Natural killer cell (primary cell): Measurements from ENCODE around the gene GBA2. TPM values are rescaled to one million over a fixed set of nuclear protein-coding genes. Genes with fewer than 3 reads are reported as not detected.

Experiments used
- ATAC-seq, 3 donors: fragments of 150-1000 bp in 2 of 3; fragments of 200-7000 bp in 1 of 3; cut with Tn5 transposase; 1 replicate in 1 of 3; 2 replicates in 2 of 3; pipeline ENCODE4 v1.10.0; 2021; ENCODE audit warnings: mild to moderate bottlenecking in 2 of 3, moderate library complexity in 2 of 3
- DNase-seq, 2 donors: peaks; one replicate each; pipeline versions ENCODE4 v3.0.0 to v3.0.0-alpha.2; 2013 to 2021; ENCODE audit warnings: mixed read lengths in 1 of 2
- H3K27ac ChIP-seq: one replicate; pipeline ENCODE4 v1.5.1; 2013; ENCODE audit warnings: mild to moderate bottlenecking, low read length
- H3K27me3 ChIP-seq: one replicate; pipeline ENCODE4 v1.6.1; 2013; ENCODE audit warnings: low read length; ENCODE audit not compliant: control insufficient read depth, insufficient read depth
- H3K36me3 ChIP-seq: one replicate; pipeline ENCODE4 v1.6.1; 2013; ENCODE audit warnings: low read length; ENCODE audit not compliant: control insufficient read depth, insufficient read depth
- H3K4me1 ChIP-seq: one replicate; pipeline ENCODE4 v1.6.1; 2013; ENCODE audit warnings: low read length; ENCODE audit not compliant: control insufficient read depth, insufficient read depth
- H3K4me3 ChIP-seq: one replicate; pipeline ENCODE4 v1.5.1; 2013; ENCODE audit warnings: low read length
- H3K9me3 ChIP-seq: one replicate; pipeline ENCODE4 v1.6.1; 2013; ENCODE audit warnings: low read length; ENCODE audit not compliant: control insufficient read depth, insufficient read depth
- H3K27ac Mint-ChIP-seq, 2 donors: one replicate each; pipeline ENCODE4 v1.8.0; 2022; ENCODE audit warnings: mild to moderate bottlenecking in 2 of 2, mixed read lengths in 2 of 2, moderate library complexity in 1 of 2
- H3K27me3 Mint-ChIP-seq, 2 donors: one replicate each; pipeline ENCODE4 v1.8.0; 2022; ENCODE audit warnings: low read depth in 2 of 2, mixed read lengths in 2 of 2
- H3K36me3 Mint-ChIP-seq: one replicate; pipeline ENCODE4 v1.8.0; 2022; ENCODE audit warnings: mixed read lengths
- H3K4me1 Mint-ChIP-seq, 2 donors: one replicate each; pipeline ENCODE4 v1.8.0; 2022; ENCODE audit warnings: mixed read lengths in 2 of 2
- H3K4me3 Mint-ChIP-seq: one replicate; pipeline ENCODE4 v1.8.0; 2022; ENCODE audit warnings: mild to moderate bottlenecking, moderate library complexity, mixed read lengths
- H3K9me3 Mint-ChIP-seq, 2 donors: one replicate each; pipeline ENCODE4 v1.8.0; 2022; ENCODE audit warnings: mixed read lengths in 2 of 2
- WGBS: methylation state at CpG from one replicate; pipeline ENCODE4 v1.1.7; 2013; ENCODE audit warnings: missing lambda C conversion rate; ENCODE audit not compliant: insufficient coverage; 5-methylcytosine and 5-hydroxymethylcytosine counted together
- intact Hi-C: fragments of 100-400 bp; cut with micrococcal nuclease; formaldehyde crosslinking; loops from one replicate; pipeline ENCODE4 v1.14.2; 2022
- total RNA-seq, 4 donors: library from RNA; stranded (reverse); fragments of 120-200 nt in 1 of 4; gene quantifications; one replicate each; pipeline versions ENCODE4 v1.2.3 to v1.2.4, GENCODE V29; 2013 to 2022
- TF ChIP-seq, protein P1 (sequence below): fragments of 200-600 bp; IDR thresholded peaks from one replicate; pipeline ENCODE4 v1.8.0; 2022; ENCODE audit warnings: antibody characterized with exemption

Gene GBA2
- total RNA-seq, 3 donors from 2014 or later (not counting 1 experiment from before 2014, with no cell fraction given), result 76.4 to 118 (median 101) TPM

DNA sequence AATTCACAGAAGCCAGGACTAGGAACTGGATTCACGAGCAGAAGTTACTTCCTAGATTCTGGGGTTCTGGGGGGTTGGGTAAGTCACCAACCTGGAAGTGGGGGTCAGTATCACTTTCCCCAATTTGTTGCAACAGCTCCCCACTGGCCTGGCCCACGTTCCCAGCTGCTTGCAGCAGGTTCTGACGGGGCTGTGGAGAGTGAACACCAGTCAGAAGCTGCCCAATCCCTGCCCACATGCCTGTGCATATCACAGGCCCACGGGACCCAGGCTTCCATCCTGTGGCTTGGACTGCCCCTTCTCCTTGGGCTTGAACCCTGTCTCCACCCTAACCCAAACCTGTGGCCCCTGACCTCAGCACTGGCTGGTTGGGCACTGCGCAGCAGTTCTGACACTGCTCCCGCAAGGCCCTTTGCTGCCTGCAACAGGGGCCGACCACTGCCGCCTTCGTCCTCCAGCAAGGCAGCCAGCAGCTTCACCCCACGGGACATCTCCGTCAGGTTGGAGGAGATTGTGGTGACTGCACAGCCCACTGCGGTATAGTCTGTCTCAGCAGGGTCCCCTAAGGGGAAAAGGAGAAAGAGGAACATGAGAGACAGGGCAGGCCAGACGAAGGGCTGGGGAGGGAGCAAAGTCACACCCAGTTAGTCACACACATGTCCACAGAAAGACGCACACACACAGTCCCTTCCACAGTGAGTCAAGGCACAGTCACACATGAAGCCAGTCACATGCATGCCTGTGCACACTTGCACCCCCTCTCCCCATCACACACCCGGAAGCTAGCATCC is 30.1 kb downstream of the GBA2 start:
- no peak for DNase-seq
- Histone ChIP-seq H3K4me1 (peaks cover 3% of the 10 kb centered on the region), H3K9me3 (no peaks in the 10 kb centered on the region), H3K36me3 (peaks cover 98% of the 10 kb centered on the region), H3K27me3 (no peaks in the 10 kb centered on the region), H3K4me3 (no peak overlapping the region), H3K27ac (peak overlapping the region; percentile 29)
- no peak for ATAC-seq
- intact Hi-C loops, result no loop called here
- Mint-ChIP-seq H3K4me3 (no peak overlapping the region), H3K27ac (peak overlapping the region in 1 of 2 donors; percentile 63), H3K4me1 (peaks cover 4 to 36% of the 10 kb centered on the region in 2 donors), H3K9me3 (no peaks in the 10 kb centered on the region), H3K36me3 (peaks cover 30% of the 10 kb centered on the region), H3K27me3 (no peaks in the 10 kb centered on the region)
- 75% methylated on average over 15 of the region's 15 CpGs for WGBS
- TF ChIP-seq, protein P1, sequence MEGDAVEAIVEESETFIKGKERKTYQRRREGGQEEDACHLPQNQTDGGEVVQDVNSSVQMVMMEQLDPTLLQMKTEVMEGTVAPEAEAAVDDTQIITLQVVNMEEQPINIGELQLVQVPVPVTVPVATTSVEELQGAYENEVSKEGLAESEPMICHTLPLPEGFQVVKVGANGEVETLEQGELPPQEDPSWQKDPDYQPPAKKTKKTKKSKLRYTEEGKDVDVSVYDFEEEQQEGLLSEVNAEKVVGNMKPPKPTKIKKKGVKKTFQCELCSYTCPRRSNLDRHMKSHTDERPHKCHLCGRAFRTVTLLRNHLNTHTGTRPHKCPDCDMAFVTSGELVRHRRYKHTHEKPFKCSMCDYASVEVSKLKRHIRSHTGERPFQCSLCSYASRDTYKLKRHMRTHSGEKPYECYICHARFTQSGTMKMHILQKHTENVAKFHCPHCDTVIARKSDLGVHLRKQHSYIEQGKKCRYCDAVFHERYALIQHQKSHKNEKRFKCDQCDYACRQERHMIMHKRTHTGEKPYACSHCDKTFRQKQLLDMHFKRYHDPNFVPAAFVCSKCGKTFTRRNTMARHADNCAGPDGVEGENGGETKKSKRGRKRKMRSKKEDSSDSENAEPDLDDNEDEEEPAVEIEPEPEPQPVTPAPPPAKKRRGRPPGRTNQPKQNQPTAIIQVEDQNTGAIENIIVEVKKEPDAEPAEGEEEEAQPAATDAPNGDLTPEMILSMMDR, result no peak

DNA sequence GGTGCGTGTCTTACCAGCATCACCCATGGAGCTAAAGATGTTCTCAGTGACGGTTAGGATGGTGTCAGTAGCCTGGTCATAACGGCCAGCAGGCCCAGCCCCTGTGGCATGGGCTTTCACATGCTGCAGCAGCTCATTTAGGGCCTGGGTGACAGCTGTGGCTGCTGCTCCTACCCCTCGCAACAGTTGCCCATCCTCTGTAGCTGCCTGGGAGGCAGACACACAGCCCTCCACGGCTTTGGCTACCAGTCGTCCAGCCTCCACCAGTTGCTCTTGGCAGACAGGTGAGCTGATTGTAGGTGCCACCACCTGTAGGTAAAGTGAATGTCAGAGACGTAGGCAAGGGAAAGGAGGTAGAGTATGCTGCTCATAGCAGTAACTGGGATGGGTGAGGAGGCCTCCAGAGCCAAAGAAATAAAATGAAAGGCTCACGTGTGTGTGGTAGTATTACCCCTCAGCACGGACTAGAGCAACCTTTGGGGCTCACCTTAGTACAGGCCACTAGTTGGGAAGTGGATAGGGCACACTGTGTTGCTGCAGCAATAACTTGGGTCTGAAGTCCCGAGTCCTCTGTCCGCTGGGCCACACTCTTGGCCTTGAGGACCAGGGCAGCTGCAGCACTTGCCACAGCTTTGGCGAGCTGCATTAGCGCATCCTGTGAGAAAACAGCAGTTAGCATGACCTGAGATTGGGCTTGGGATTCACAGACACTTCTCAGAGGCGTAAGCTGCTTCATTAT is 31.7 kb downstream of the GBA2 start:
- no peak overlapping the region for H3K4me3 ChIP-seq
- no peak for ATAC-seq
- Mint-ChIP-seq H3K4me3 (no peak overlapping the region), H3K36me3 (peaks cover 28% of the 10 kb centered on the region), H3K9me3 (no peaks in the 10 kb centered on the region), H3K27me3 (no peaks in the 10 kb centered on the region), H3K4me1 (peaks cover 4 to 32% of the 10 kb centered on the region in 2 donors), H3K27ac (peak overlapping the region; percentile 50 to 70)
- H3K9me3 ChIP-seq, result no peaks in the 10 kb centered on the region
- no peaks in the 10 kb centered on the region for H3K27me3 ChIP-seq
- H3K27ac ChIP-seq, result no peak overlapping the region
- DNase-seq, result no peak
- WGBS, result 97% methylated on average over 14 of the region's 14 CpGs
- H3K36me3 ChIP-seq, result peaks cover 97% of the 10 kb centered on the region
- TF ChIP-seq, protein P1, result no peak
- peaks cover 3% of the 10 kb centered on the region for H3K4me1 ChIP-seq
- intact Hi-C loops, result no loop called here

- intact Hi-C loops, result no loop called here
- TF ChIP-seq, protein P1, result no peak
- peaks cover 97% of the 10 kb centered on the region for H3K36me3 ChIP-seq
- Mint-ChIP-seq H3K9me3 (no peaks in the 10 kb centered on the region), H3K27ac (peak overlapping the region; percentile 50 to 70), H3K4me1 (peaks cover 0 to 22% of the 10 kb centered on the region in 2 donors), H3K27me3 (no peaks in the 10 kb centered on the region), H3K4me3 (no peak overlapping the region), H3K36me3 (peaks cover 17% of the 10 kb centered on the region)
- ATAC-seq (no peak), DNase-seq (no peak)
- no peaks in the 10 kb centered on the region for H3K9me3 ChIP-seq
- no peaks in the 10 kb centered on the region for H3K27me3 ChIP-seq
- no peak overlapping the region for H3K27ac ChIP-seq
- whole genome bisulfite sequencing, result 87% methylated on average over 4 of the region's 4 CpGs
- H3K4me1 ChIP-seq, result peaks cover 3% of the 10 kb centered on the region
- H3K4me3 ChIP-seq, result no peak overlapping the region
Observed at GRCh38 chr9:35716230-35716629, 32.8 kb downstream of the GBA2 start.
